DND-41 (cell line): ENCODE data around the gene NOSIP.

Source experiments
- ATAC-seq: fragments of 200-7000 bp; cut with Tn5 transposase; 3 replicates; pipeline ENCODE4 v1.9.1; 2021; ENCODE audit warnings: low read depth; ENCODE audit not compliant: insufficient read depth
- DNase-seq: peaks from one replicate; pipeline ENCODE4 v3.0.0-alpha.2; 2020
- H2AFZ ChIP-seq: 2 replicates; pipeline ENCODE4 v1.6.0; 2012; ENCODE audit warnings: low read depth, low read length
- H3K27ac ChIP-seq: 2 replicates; pipeline ENCODE4 v1.5.1; 2012; ENCODE audit warnings: low read length, inconsistent platforms
- H3K27me3 ChIP-seq: fragments of 200-600 bp; sonication (generic); 2 replicates; pipeline ENCODE4 v1.6.0; 2012; ENCODE audit warnings: low read length, mild to moderate bottlenecking, inconsistent platforms; ENCODE audit not compliant: insufficient read depth, poor library complexity
- H3K36me3 ChIP-seq: 2 replicates; pipeline ENCODE4 v1.5.1; 2012; ENCODE audit warnings: low read length, inconsistent platforms; ENCODE audit not compliant: insufficient read depth
- H3K4me1 ChIP-seq: 2 replicates; pipeline ENCODE4 v1.5.1; 2012; ENCODE audit warnings: mild to moderate bottlenecking, low read length; ENCODE audit not compliant: insufficient read depth
- H3K4me2 ChIP-seq: 2 replicates; pipeline ENCODE4 v1.6.0; 2012; ENCODE audit warnings: mild to moderate bottlenecking, moderate library complexity, low read length, inconsistent platforms; ENCODE audit not compliant: insufficient read depth
- H3K4me3 ChIP-seq, 2 experiments: fragments of 200-600 bp in 1 of 2; shearing (Covaris generic) in 1 of 2; 2 replicates each; pipeline ENCODE4 v1.5.1; 2012 to 2016; ENCODE audit warnings: inconsistent platforms in 2 of 2, low read length in 2 of 2, mild to moderate bottlenecking in 2 of 2, low read depth in 1 of 2, moderate library complexity in 1 of 2
- H3K79me2 ChIP-seq: 2 replicates; pipeline ENCODE4 v1.6.0; 2012; ENCODE audit warnings: low read length, inconsistent platforms; ENCODE audit not compliant: insufficient read depth
- H3K9ac ChIP-seq: 2 replicates; pipeline ENCODE4 v1.6.0; 2012; ENCODE audit warnings: low read depth, mild to moderate bottlenecking, inconsistent platforms, low read length, moderate library complexity
- H3K9me3 ChIP-seq: 2 replicates; pipeline ENCODE4 v1.5.1; 2012; ENCODE audit warnings: low read length, moderate library complexity, mild to moderate bottlenecking, inconsistent platforms; ENCODE audit not compliant: insufficient read depth, severe bottlenecking
- H4K20me1 ChIP-seq: 2 replicates; pipeline ENCODE4 v1.6.0; 2012; ENCODE audit warnings: low read length; ENCODE audit not compliant: insufficient read depth
- EZH2 ChIP-seq: IDR thresholded peaks from 3 replicates; pipeline ENCODE4 v1.6.1; 2012; ENCODE audit warnings: borderline replicate concordance, low read depth, mild to moderate bottlenecking, moderate library complexity, low read length, inconsistent platforms; ENCODE audit not compliant: severe bottlenecking
- TF ChIP-seq, protein P1 (sequence below): IDR thresholded peaks from 2 replicates; pipeline ENCODE4 v1.5.1; 2012; ENCODE audit warnings: borderline replicate concordance, low read length, moderate library complexity, mild to moderate bottlenecking; ENCODE audit not compliant: poor library complexity, severe bottlenecking; ENCODE audit errors: extremely low read depth

Gene NOSIP

GRCh38 chr19:49591731-49592485 is 11.6 kb upstream of the NOSIP start:
- Histone ChIP-seq H3K4me1 (peaks cover 23% of the 10 kb centered on the region), H2AFZ (peak overlapping the region; percentile 78), H3K27ac (peak overlapping the region; percentile 93), H4K20me1 (peaks cover 44% of the 10 kb centered on the region), H3K9me3 (no peaks in the 10 kb centered on the region), H3K79me2 (peaks cover 53% of the 10 kb centered on the region), H3K36me3 (peaks cover 42% of the 10 kb centered on the region), H3K4me2 (peak overlapping the region; percentile 90), H3K27me3 (no peaks in the 10 kb centered on the region), H3K9ac (peak overlapping the region; percentile 90), H3K4me3 (peak overlapping the region; percentile 97 to 100)
- TF ChIP-seq, protein P1, sequence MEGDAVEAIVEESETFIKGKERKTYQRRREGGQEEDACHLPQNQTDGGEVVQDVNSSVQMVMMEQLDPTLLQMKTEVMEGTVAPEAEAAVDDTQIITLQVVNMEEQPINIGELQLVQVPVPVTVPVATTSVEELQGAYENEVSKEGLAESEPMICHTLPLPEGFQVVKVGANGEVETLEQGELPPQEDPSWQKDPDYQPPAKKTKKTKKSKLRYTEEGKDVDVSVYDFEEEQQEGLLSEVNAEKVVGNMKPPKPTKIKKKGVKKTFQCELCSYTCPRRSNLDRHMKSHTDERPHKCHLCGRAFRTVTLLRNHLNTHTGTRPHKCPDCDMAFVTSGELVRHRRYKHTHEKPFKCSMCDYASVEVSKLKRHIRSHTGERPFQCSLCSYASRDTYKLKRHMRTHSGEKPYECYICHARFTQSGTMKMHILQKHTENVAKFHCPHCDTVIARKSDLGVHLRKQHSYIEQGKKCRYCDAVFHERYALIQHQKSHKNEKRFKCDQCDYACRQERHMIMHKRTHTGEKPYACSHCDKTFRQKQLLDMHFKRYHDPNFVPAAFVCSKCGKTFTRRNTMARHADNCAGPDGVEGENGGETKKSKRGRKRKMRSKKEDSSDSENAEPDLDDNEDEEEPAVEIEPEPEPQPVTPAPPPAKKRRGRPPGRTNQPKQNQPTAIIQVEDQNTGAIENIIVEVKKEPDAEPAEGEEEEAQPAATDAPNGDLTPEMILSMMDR: no peak
- no peak for TF ChIP-seq EZH2
- ATAC-seq: no peak
- peak; percentile 76 for DNase-seq

GRCh38 chr19:49590971-49591730 is 10.8 kb upstream of the NOSIP start, which contains the start of gene PRR12:
TSS of gene PRR12 (plus strand) at chr19:49591182. CDS start at chr19:49591655, 473 bp downstream.
- peak within 1 kb of the TSS; percentile 78 for H2AFZ ChIP-seq
- no peaks in the 10 kb centered on the region for H3K27me3 ChIP-seq
- TF ChIP-seq EZH2: no peak
- TF ChIP-seq, protein P1: no peak

GRCh38 chr19:49590071-49590970 is 10.0 kb upstream of the NOSIP start:
- Histone ChIP-seq H3K36me3 (peaks cover 27% of the 10 kb centered on the region), H3K9ac (peak overlapping the region; percentile 90), H3K4me3 (peak overlapping the region; percentile 49 to 82), H3K9me3 (no peaks in the 10 kb centered on the region), H4K20me1 (peaks cover 30% of the 10 kb centered on the region), H3K27ac (peak overlapping the region; percentile 94), H3K27me3 (no peaks in the 10 kb centered on the region), H3K4me2 (peak overlapping the region; percentile 87), H2AFZ (peak overlapping the region; percentile 73), H3K4me1 (peaks cover 23% of the 10 kb centered on the region), H3K79me2 (peaks cover 42% of the 10 kb centered on the region)
- peak; percentile 99 for DNase-seq
- TF ChIP-seq, protein P1: peak; percentile 36
- TF ChIP-seq EZH2: no peak
- ATAC-seq: peak; percentile 87

More at GRCh38 chr19:49590971-49591730, 10.8 kb upstream of the NOSIP start, which contains the start of gene PRR12:
- Histone ChIP-seq H3K9ac (peak within 1 kb of the TSS; percentile 90), H4K20me1 (peaks cover 38% of the 10 kb centered on the region), H3K36me3 (peaks cover 35% of the 10 kb centered on the region), H3K9me3 (no peaks in the 10 kb centered on the region), H3K79me2 (peaks cover 47% of the 10 kb centered on the region), H3K4me3 (peak within 1 kb of the TSS; percentile 97 to 100), H3K4me1 (peaks cover 23% of the 10 kb centered on the region), H3K4me2 (peak within 1 kb of the TSS; percentile 90), H3K27ac (peak within 1 kb of the TSS; percentile 94)
- peak; percentile 87 for DNase-seq
- ATAC-seq: peak; percentile 32
